Measurements from ENCODE around the gene ZCCHC7. TPM values are rescaled to one million over a fixed set of nuclear protein-coding genes. Genes with fewer than 3 reads are reported as not detected.

The ZCCHC7 gene
- total RNA-seq, 1 experiment from 2014 or later: 16.0 TPM

GRCh38 chr9:37405350-37405749 is 285.0 kb downstream of the ZCCHC7 start:
- no peak for DNase-seq (ENCODE audit: low read depth)

- no peak for DNase-seq (ENCODE audit: low read depth)
These were observed 285.5 kb downstream of the ZCCHC7 start for GRCh38 chr9:37405764-37406380.

GRCh38 chr9:37406603-37407401 is 286.4 kb downstream of the ZCCHC7 start:
- DNase-seq (ENCODE audit: low read depth): no peak

- DNase-seq (ENCODE audit: low read depth): peak; percentile 29
These were observed 287.1 kb downstream of the ZCCHC7 start for GRCh38 chr9:37407468-37407867.

Other genes with a start within 250 kb of the ZCCHC7 start
- gene PAX5, start 86.3 kb upstream of the ZCCHC7 start, total RNA-seq (2014; rRNA removed; shearing (Covaris generic)): not detected in 2 replicates

All from M059J (cell line).